ENCODE results near the gene SMAD3.

SMAD3 gene

GRCh38 chr15:67199881-67200763 lies 134.7 kb downstream of the SMAD3 start:
- no peak for DNase-seq (ENCODE audit: low spot score)

- DNase-seq (ENCODE audit: low spot score) = no peak
Measured at GRCh38 chr15:67201136-67201535, 135.7 kb downstream of the SMAD3 start.

GRCh38 chr15:67202091-67202490 lies 136.7 kb downstream of the SMAD3 start:
- DNase-seq (ENCODE audit: low spot score) = no peak

GRCh38 chr15:67202991-67203390 lies 137.6 kb downstream of the SMAD3 start:
- DNase-seq (ENCODE audit: low spot score) = no peak

GRCh38 chr15:67207555-67208207 lies 142.3 kb downstream of the SMAD3 start:
- DNase-seq (ENCODE audit: low spot score) = no peak

- no peak for DNase-seq (ENCODE audit: low spot score)
Measured at GRCh38 chr15:67208396-67208795, 143.0 kb downstream of the SMAD3 start.

- DNase-seq (ENCODE audit: low spot score) = no peak
Measured at GRCh38 chr15:67210555-67211168, 145.3 kb downstream of the SMAD3 start.

GRCh38 chr15:67212684-67213367 lies 147.4 kb downstream of the SMAD3 start:
- no peak for DNase-seq (ENCODE audit: low spot score)

GRCh38 chr15:67215102-67215501 lies 149.7 kb downstream of the SMAD3 start:
- DNase-seq (ENCODE audit: low spot score) = no peak

- DNase-seq (ENCODE audit: low spot score) = no peak
Measured at GRCh38 chr15:67216859-67217258, 151.5 kb downstream of the SMAD3 start.

- no peak for DNase-seq (ENCODE audit: low spot score)
Measured at GRCh38 chr15:67218428-67218827, 153.0 kb downstream of the SMAD3 start.

GRCh38 chr15:67219288-67219687 lies 153.9 kb downstream of the SMAD3 start:
- no peak for DNase-seq (ENCODE audit: low spot score)

GRCh38 chr15:67224889-67225288 lies 159.5 kb downstream of the SMAD3 start:
- no peak for DNase-seq (ENCODE audit: low spot score)

- no peak for DNase-seq (ENCODE audit: low spot score)
Measured at GRCh38 chr15:67225336-67225735, 159.9 kb downstream of the SMAD3 start.

- DNase-seq (ENCODE audit: low spot score) = no peak
Measured at GRCh38 chr15:67227431-67227830, 162.0 kb downstream of the SMAD3 start.

- no peak for DNase-seq (ENCODE audit: low spot score)
Measured at GRCh38 chr15:67227846-67228245, 162.4 kb downstream of the SMAD3 start.

- DNase-seq (ENCODE audit: low spot score) = no peak
Measured at GRCh38 chr15:67228286-67228685, 162.9 kb downstream of the SMAD3 start.

GRCh38 chr15:67230504-67230903 lies 165.1 kb downstream of the SMAD3 start:
- DNase-seq (ENCODE audit: low spot score) = no peak

GRCh38 chr15:67232591-67232990 lies 167.2 kb downstream of the SMAD3 start:
- no peak for DNase-seq (ENCODE audit: low spot score)

GRCh38 chr15:67240235-67241131 lies 175.1 kb downstream of the SMAD3 start:
- peak; percentile 75 for DNase-seq (ENCODE audit: low spot score)

GRCh38 chr15:67241132-67241855 lies 175.9 kb downstream of the SMAD3 start:
- DNase-seq (ENCODE audit: low spot score) = peak; percentile 56
